Measurements from ENCODE around the gene TANC1.

Gene TANC1

DNA sequence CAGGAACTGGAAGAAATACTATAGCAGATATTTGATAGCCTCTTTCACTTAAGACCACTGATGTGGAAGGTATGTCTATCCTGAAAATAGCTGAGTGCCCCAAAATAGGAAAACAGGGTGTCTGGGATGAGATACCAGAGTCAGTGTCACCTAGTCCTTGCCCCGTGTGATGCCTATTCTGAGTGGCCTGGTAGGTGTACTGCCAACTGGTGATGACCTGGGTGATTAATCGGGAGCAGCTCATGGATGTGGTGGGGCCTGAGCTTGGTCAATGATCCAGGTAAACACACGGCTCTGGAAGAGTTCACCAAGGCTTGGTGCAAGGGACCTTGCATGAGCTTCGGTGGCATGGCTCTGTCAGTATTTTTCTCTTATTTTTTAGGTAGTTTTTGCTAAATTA, 95.2 kb downstream of the TANC1 start:
- DNase-seq (ENCODE audit: low read depth in 2 of 2), result no peak

DNA sequence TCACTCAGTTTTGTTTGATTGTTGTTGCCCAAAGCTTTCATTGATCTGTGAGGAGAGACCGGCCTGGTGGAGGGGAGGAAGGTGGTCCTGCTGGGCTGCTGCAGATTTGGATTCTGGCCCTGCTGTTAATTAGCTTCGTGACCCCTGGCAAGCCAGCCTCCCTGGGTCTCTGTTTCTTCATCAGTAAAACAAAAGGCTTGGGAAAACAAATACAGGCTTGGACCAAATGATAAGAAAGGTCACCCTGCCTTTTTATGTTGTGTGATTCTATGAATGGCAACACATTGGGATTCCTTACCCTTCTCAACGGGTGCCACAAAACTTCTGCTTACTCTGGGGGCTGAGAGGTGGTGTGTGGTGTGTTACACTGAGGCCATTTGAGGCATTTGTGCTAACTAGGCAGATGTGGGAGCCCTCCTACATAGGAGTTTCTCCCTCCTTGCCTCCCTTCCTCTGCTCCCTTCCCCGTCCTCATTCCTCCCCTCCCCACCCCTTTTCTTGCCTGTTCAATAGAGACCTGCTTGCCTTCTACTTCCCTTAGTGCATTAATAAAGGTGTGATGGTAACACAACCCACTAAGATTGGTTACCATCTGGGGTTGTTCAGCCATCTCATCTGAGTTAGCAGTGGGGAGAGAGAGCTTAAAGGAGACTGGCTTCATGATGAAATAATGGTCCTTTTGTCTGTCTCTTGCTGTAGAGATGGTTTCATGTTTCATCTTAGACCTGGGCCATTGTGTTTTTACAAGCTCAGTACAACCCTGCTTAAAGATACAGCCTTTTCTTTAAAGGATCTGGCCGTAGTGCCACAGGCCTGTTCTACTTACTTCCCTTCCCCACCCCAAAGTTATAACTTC, 96.2 kb downstream of the TANC1 start:
- no peak for DNase-seq (ENCODE audit: low read depth in 2 of 2)

DNA sequence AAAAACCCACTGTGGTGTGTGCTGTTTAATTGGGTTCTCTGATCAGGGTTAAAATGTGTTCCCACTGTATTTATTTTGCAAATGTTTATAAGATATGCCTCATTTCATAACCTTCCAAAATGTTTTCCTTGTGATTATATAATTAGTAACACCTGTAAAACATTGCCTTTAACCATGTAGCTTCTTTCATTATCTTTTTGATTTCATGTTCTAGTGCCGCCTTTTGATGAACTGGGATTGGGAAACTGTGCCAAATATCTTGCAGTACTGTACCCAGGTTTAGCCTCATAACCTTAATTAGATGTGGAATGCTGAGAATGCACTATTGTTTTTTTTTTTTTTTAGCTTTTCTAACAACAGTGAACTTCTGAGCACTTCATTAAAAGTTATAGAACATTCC, 96.9 kb downstream of the TANC1 start:
- DNase-seq (ENCODE audit: low read depth in 2 of 2), result no peak

DNA sequence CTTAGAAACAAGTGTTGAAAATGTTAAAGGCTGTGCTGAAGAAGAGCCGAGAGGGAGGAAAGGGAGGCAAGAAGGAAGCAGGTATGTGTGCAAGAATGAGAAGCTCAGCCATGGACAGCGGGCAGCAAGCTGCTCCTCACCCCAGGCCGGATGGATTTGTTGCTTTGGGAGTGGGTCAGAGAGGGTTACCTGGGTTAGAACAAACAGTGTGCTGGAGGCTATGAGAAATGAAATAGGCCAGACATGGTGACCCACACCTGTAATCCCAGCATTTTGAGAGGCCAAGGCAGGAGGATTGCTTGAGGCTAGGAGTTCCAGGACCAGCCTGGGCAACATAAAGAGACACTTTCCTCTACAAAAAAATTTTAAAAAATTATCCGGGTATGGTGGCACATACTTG, 97.5 kb downstream of the TANC1 start:
- no peak for DNase-seq (ENCODE audit: low read depth in 2 of 2)

DNA sequence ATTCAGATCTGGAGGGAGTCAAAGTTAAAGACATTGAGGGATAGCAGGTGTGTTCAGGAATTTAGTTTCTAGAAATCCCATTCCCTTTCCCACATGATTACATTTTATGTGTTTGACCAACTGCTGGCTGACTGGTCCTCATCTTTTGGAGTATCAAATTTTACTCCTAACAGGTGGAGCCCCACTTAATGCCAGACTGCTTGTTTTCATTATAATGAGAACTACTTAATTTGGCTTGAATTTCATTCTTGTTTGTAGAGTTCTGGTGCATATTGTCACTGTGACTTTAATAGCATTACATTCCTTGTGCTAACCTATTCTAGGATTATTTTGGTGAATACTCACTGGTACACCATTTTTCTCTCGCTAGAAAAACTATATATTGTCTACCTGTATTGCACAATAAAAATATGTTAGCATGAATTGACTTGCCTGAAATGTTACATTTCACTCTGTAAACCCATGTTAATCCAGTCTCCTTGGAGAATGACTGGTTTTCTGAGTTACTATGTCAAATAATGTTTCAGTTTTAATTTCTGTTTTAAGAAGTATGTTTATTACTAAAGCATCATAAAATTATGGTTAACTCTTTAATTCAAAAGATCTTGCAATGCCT, 98.2 kb downstream of the TANC1 start:
- DNase-seq (ENCODE audit: low read depth in 2 of 2), result no peak

DNA sequence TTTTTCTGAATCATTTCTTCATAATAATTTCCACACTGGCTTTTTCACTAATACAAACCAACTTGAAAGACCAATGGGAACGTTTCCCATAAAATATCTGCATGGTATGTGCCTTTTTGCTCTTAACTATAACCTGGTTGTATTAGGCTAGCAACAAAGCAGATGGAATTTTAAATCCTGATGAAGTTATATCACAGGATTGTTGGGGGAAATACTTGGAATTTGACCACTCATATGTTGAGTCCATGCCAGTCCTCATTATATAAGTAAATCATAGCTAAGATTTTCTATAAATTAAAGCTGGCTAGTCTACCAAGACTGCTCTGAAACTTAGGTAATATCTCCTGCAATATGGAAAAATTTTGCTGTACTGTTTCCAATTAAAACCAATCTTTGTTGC, 99.5 kb downstream of the TANC1 start:
- no peak for DNase-seq (ENCODE audit: low read depth in 2 of 2)

DNA sequence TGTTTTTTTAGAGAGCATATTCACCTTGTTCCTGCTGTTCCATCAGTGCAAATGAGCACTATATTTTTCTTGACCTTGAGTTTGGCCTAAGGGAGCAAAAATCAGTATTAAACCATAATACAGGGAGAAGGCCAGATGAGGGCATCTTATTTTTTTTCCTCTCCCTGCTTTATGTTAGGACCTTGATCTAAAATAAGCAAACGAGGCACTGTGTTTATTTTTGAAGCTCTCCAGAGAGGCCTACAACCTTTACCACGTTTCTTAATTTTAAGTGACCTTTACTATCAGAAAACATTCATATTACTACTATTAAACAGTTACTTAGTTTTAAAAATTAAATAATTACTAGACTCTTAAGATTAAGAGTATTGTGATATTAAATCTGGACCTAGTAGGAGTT, 100.8 kb downstream of the TANC1 start:
- no peak for DNase-seq (ENCODE audit: low read depth in 2 of 2)

DNA sequence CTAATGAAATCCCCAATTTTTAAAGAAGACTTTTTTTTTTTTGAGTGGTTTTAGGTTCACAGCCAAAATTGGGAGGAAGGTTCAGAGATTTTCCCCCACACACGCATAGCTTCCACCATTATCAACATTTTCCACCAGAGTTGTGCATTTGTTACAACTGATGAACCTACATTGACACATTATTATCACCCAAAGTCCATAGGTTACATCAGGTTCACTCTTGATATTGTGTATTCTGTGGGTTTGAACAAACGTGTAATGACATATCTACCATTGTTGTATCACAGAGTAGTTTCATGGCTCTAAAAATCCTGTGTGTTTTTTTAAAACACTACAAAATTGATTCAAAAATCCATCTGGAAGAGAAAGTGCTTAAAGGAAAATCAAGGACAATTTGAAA, 101.8 kb downstream of the TANC1 start:
- DNase-seq (ENCODE audit: low read depth in 2 of 2), result no peak

DNA sequence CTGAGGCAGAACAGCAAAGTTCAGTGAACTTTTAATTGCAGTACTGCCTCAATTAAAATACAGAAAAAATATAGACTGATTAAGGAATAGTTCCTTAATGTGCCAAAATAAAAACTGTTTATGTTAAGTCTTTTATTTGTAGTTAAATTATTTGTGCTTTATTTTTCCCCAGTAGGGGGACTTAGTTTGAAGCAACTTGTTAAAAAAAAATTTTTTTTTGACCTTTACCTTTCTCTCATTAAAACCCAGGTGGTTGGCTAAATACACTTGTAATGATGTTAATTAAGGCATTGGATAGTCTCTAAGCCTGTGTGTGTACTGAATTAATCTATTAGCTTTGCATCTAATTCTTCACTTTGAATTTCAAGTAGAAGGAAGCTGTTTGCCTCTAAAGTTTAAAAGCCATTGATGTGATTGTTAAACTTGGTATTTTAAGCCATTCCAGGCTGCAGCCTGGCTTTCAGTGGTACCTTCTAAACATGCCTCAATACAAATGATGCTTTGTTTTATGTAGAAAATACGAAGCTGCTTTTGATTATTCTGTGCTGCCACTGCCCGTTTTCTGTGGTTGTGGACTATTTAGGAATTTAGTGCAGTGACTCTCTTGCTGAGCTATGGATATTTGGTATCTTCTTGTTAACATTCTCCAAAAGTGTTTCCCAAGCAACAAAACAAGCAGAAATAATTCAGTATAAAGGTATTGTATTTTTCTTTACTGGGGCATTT, 102.9 kb downstream of the TANC1 start:
- no peak for DNase-seq (ENCODE audit: low read depth in 2 of 2)

DNA sequence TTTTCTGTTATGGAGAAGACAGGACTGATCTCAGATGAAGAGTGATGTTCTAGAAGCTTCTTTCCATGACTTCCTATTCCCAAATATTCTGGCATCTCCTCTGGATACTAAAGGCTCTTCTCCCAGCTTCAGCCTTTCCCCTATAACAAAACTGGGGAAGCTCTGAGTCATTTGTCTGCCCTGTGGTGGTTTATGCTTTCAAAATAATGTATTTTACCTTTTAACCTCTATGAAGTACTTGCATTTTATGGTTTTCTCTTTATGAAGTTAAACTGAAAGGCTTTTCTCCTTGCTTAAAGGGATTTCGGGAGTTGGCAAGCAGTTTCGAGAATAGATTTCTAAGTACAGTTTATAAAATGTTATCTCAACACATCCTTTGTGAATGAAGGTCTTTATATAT, 104.4 kb downstream of the TANC1 start:
- DNase-seq (ENCODE audit: low read depth in 2 of 2), result no peak

DNA sequence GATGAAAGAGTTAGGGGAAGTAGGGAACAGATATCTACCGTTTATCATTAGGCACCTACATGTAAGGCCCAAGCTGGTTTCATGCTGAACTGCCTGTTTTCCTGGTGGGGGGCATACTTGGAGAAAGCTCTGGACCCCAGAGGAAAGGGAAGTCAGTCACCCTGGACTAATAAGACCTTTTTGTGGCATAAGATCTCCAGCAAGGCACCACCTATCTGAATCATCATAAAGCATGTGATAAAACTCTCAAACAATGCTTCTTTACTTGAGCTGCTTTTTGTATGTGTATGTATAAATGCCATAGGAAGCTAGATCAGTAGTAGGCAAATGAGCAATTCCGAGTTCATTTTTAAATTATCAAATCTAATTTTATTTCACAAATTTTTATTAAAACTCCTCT, 104.8 kb downstream of the TANC1 start:
- DNase-seq (ENCODE audit: low read depth in 2 of 2), result no peak

DNA sequence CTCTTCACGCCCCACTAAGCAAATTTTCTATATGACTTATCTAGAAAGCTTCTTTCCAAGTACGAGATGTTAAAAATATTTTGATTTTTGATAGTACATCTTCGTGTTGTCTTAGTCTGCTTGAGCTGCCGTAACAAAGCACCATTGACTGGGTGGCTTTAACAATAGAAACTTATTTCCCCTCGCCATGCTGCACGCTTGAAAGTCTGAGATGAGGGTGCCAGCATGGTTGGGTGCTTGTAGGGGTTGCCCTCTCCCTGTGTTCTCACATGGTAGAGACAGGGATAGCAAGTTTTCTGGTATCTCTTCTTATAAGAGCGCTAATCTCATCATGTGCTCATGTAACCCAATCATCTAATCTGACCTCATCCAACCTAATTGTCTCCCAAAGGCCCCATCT, 106.2 kb downstream of the TANC1 start:
- no peak for DNase-seq (ENCODE audit: low read depth in 2 of 2)

DNA sequence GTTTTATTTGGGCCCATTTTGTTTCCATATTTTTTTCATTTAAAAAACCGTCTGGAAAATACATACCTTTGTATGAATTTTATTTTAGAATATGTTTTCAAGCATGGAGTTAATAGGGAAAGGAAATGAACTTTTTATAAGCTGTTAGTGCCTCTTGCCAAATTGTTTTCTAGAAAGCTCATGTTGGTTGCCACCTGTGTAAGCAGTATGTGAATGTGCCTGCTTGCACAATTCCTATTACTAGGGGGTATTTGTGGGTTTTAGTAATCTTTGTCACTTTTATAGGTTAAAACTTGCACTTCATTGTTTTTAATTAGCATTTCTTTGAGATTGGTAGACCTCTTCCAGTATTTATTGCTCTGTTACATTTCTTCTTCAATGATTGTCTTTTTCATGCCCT, 107.3 kb downstream of the TANC1 start:
- no peak for DNase-seq (ENCODE audit: low read depth in 2 of 2)

DNA sequence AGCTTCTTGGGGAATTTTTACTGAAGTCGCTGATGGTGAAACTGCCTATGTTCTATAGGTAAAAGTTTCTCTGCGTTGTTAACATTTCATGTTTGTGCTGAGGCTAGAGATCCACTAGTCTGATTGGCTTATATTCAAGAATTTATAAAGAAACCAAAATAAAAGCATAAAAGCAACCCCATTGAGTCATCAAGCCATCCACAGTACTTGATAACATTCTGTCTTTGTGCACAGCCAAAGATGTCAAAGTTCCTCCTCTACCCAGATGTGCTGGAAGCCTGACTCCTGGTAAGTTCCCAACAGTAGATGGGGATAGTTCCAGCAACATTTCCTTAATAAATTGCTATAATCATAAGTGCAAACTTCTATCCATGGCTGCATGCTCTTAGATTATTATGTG, 107.8 kb downstream of the TANC1 start:
- DNase-seq (ENCODE audit: low read depth in 2 of 2), result no peak

DNA sequence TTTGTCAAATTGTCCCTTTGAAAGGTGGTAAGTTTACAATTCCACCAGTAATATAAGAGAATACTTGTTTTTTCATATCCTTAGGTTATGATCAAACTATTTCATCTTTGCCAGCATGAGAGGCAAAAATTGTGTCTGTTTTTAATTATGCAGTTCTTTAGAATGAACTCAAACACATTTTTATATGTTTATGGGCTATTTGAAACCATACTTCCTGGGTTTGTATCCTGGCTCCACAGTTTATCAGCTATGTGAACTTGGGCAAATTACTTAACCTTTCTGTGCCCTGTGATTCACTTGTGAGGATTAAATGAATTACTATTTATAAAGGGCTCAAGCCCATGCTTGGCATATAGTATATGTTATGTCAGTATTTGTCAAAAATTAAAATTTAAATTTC, 109.4 kb downstream of the TANC1 start:
- no peak for DNase-seq (ENCODE audit: low read depth in 2 of 2)

DNA sequence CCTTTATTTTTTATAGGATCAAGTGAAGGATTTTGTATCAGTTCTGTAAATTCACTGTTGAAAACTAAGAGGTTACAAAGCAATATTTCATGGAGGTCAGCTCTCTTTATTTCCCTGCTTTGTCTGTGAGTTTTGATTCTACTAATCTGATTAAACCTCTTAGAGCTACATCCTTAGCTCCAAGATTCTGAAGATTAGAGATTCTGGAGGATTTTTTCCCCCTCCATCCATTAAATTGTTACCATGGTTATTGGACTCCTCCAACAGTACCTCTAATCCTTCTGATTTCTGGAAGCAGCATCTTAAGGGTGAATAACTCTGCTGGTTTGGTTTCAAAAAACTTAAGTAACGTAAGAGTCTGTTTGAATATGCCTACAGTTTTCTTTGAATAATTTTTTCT, 110.0 kb downstream of the TANC1 start:
- no peak for DNase-seq (ENCODE audit: low read depth in 2 of 2)

DNA sequence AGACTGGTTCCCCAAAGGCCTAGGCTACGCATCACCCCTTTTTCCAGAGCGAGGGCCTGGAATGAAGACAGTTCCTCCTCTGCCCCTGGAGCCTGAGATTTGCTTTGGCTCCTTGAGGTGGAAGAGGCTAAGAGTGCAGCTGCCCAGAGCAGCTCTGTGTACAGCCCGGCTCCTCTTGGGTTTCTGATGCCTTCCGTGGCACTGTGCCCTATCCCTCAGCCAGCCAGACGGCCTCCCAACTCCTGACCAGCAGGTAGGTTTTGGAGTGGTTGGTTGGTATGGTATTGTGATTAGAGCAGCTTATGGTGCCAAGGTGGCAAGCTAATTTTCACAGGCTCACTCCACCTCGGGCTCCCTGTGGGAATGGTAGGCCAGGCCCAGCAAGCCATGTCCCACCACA, 112.2 kb downstream of the TANC1 start:
- DNase-seq (ENCODE audit: low read depth in 2 of 2), result no peak

DNA sequence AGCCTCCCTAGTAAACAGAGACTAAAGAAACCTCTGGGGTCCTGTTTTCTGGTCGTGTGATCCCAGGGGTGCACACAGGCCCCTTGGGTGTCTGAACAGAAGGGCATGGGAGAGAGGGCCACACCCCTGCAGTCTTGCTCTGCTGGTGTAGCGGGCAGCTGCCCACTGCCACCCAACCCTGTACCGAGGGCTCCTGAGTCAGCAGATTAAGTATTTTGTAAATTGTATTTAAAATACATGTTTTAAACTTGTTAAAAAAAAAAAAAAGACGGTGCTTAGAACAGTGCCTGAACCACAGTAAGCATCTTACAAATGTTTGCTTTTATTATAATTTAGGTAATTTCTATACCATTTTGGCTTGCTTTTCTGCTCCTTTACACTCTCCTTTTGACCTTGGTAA, 113.7 kb downstream of the TANC1 start:
- no peak for DNase-seq (ENCODE audit: low read depth in 2 of 2)

DNA sequence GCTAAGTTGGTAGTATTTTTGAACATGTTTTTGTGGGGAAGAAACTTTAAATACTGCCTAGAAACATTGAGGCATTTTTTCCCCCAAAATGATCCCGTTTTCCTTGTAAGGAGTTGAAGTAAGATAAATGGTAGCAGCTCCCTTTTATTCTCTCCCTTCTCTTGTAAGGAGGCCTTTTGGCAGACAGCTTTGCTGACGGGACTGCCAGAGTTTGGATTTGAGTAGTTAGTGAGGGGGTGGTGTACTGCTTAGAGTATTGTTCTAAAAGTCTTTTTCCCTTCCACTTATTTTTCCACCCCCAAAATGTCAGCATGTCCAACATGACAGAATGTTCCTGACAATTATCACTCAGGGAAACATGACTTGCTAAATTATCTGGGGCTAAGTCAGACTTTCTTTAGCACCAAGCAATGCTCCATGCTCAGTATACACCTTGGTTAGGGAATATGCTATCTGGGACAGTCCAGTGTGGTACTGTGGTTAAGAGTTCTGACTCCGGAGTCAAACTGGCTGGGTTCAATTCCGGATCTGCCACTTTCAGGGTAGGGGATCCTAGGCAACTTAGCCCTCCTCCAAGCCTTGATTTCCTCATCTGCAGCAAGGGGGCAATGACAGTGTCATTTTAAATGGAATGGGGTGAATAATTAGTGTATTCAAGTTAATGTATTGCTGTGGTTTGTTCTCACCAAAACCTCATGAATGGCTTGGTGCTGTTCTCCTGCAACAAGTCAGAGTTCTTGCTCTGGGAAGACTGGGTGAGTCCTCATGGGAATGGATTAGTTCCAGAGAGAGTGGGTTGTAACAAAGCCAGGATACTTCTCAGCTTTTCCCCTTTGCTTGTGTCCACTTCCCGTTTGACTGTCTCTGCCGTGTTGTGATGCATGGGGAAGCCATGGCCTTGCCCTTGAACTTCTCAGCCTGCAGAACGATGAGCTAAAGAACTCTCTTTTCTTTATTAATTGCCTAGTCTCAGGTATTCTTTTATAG, 116.2 kb downstream of the TANC1 start:
- DNase-seq (ENCODE audit: low read depth in 2 of 2), result no peak

DNA sequence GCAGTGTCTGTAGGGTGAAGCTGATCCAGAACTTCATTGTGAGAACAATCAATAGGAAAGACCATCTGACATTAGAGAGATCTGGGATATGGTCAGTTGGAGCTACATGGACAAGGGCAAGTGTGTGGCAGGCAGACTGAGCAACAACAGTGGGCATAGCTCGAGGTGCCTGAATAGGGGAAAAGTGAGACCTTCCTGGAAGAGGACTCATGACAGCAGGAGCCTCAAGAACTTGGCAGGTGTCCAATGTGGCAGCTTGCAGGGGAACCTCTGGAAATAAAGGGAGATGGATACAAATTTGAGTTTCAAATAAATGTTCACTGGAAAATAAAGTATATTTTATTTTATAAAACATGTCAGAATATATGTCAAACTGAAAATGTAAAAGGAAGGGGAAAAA, 117.9 kb downstream of the TANC1 start:
- DNase-seq (ENCODE audit: low read depth in 2 of 2), result no peak

DNA sequence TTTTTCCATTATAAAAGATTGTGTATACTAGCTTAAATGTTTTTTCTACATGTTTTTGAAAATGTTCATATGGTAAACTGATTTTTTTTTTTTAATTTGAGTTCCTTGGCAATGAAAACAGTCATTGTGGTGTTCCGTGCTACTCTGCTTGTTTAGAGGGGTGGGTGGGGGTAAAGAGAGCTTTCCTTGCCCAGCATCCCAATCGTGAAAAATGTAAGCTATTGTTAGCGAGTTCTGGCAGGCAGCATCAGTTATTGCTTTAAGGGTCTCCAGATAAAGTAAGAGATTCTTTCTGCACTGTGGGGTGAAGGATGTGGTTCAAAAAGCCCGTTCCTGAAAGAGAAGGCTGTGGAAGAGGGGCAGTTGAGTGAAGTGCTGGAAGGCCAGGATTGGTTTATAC, 118.4 kb downstream of the TANC1 start:
- no peak for DNase-seq (ENCODE audit: low read depth in 2 of 2)

DNA sequence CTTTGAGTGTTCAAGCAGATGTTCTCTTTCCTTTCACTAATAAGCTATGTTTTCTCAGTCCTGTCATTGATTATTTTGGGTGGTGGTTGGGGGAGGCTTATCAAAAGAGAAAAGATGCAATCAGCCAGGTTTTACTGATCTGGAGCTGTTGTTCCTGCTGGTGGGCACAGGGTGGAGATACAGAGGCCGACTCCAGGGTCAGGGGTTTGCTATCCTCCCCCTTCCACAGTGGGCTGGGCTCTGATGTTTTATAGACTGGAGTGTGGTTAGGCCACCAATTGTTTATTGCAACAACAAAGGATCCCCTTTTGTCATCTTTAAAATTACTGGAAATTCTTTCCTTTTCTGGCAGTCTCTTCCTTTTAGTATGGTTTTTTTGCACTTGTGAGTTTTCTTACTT, 120.5 kb downstream of the TANC1 start:
- DNase-seq (ENCODE audit: low read depth in 2 of 2), result no peak
